DND-41 (cell line): ENCODE measurements around the gene CHCHD5.

Experiments used
- CTCF ChIP-seq: IDR thresholded peaks from 2 replicates; pipeline ENCODE4 v1.5.1; 2012; ENCODE audit warnings: borderline replicate concordance, low read length, moderate library complexity, mild to moderate bottlenecking; ENCODE audit not compliant: poor library complexity, severe bottlenecking; ENCODE audit errors: extremely low read depth
- EZH2 ChIP-seq: IDR thresholded peaks from 3 replicates; pipeline ENCODE4 v1.6.1; 2012; ENCODE audit warnings: borderline replicate concordance, low read depth, mild to moderate bottlenecking, moderate library complexity, low read length, inconsistent platforms; ENCODE audit not compliant: severe bottlenecking

GRCh38 chr2:112584134-112584890 is at the start of gene CHCHD5:
- TF ChIP-seq CTCF (no peak), EZH2 (no peak)
